ENCODE measurements around the gene C16orf54.
"Not testable (repeated sequence)": the region's sequence is repeated elsewhere in the genome, so short reads cannot be mapped to it uniquely, and the experiment has no call there.

The C16orf54 gene

GRCh38 chr16:29729116-29729521 lies 16.7 kb downstream of the C16orf54 start:
- no peaks in the 10 kb centered on the region for H3K36me3 ChIP-seq (ENCODE audit: control insufficient read depth in 5 of 5, insufficient read depth in 5 of 5, low read length in 5 of 5)
- no peaks in the 10 kb centered on the region for H3K9me3 ChIP-seq (ENCODE audit: control insufficient read depth in 5 of 5, low read length in 5 of 5)
- peaks cover 0 to 3% (median 0%) of the 10 kb centered on the region in 5 donors for H3K27me3 ChIP-seq (ENCODE audit: control insufficient read depth in 5 of 5, insufficient read depth in 4 of 5, low read length in 5 of 5)
- peaks cover 0 to 6% (median 3%) of the 10 kb centered on the region in 5 donors for H3K4me1 ChIP-seq (ENCODE audit: control insufficient read depth in 5 of 5, insufficient read depth in 5 of 5, low read length in 5 of 5)
- H3K4me3 ChIP-seq (ENCODE audit: low read depth in 1 of 5, low read length in 5 of 5): peak overlapping the region in 2 of 5 donors; percentile 44 to 50
- no peak overlapping the region for H3K27ac ChIP-seq (ENCODE audit: low read depth, low read length)
- H3K9ac ChIP-seq (ENCODE audit: low read length in 5 of 5): no peak overlapping the region

DNA sequence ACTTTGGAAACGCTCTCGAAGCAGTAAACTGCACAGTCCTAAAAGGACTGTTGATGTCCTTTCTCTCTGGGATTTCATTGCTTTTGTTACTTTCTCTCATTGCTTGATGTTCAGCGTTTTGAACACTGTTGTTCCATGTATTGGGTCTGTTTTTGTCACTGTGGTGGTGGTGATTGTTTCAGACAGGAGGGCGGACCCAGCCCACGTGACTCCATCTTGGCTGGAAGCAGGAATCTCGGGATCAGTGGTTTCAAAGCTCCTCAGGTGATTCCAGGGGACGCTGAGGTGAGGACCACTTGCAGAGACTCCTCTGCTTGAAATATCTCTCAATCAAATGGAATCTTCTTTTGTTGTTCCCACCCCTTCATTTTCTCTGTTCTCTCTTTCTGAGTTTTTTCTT lies 18.3 kb downstream of the C16orf54 start:
- H3K4me1 ChIP-seq (ENCODE audit: control insufficient read depth in 5 of 5, insufficient read depth in 5 of 5, low read length in 5 of 5): peaks cover 0 to 6% (median 3%) of the 10 kb centered on the region in 5 donors
- H3K27ac ChIP-seq (ENCODE audit: low read depth, low read length): no peak overlapping the region
- H3K9me3 ChIP-seq (ENCODE audit: control insufficient read depth in 5 of 5, low read length in 5 of 5): no peaks in the 10 kb centered on the region
- no peak overlapping the region for H3K9ac ChIP-seq (ENCODE audit: low read length in 5 of 5)
- H3K36me3 ChIP-seq (ENCODE audit: control insufficient read depth in 5 of 5, insufficient read depth in 5 of 5, low read length in 5 of 5): no peaks in the 10 kb centered on the region
- H3K4me3 ChIP-seq (ENCODE audit: low read depth in 1 of 5, low read length in 5 of 5): no peak overlapping the region
- no peaks in the 10 kb centered on the region for H3K27me3 ChIP-seq (ENCODE audit: control insufficient read depth in 5 of 5, insufficient read depth in 4 of 5, low read length in 5 of 5)

DNA sequence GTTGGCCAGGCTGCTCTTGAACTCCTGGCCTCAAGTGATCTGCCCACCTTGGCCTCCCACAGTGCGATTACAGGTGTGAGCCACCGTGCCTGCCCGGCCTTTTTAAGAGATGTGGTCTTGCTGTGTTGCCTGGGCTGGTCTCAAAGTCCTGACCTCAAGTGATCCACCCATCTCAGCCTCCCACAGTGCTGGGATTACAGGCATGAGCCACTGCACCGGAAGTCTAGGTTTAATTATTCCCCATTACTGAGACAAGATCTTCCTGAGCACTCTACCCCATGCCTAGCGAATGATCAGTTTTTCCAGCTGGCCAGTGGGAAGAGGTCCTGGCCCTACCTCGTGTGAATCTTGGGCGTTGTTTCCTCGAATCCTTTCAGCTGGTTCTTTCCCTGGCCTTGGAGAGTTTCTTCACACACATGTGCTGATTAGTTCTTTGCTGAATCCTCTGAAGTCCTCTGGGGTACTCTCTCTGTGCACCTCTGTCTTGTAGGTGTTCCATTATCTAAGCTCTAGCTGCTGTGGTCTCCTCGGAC lies 18.9 kb downstream of the C16orf54 start:
- no peaks in the 10 kb centered on the region for H3K9me3 ChIP-seq (ENCODE audit: control insufficient read depth in 5 of 5, low read length in 5 of 5)
- H3K36me3 ChIP-seq (ENCODE audit: control insufficient read depth in 5 of 5, insufficient read depth in 5 of 5, low read length in 5 of 5): no peaks in the 10 kb centered on the region
- H3K4me1 ChIP-seq (ENCODE audit: control insufficient read depth in 5 of 5, insufficient read depth in 5 of 5, low read length in 5 of 5): peaks cover 0 to 6% (median 3%) of the 10 kb centered on the region in 5 donors
- no peaks in the 10 kb centered on the region for H3K27me3 ChIP-seq (ENCODE audit: control insufficient read depth in 5 of 5, insufficient read depth in 4 of 5, low read length in 5 of 5)
- no peak overlapping the region for H3K27ac ChIP-seq (ENCODE audit: low read depth, low read length)
- no peak overlapping the region for H3K9ac ChIP-seq (ENCODE audit: low read length in 5 of 5)
- H3K4me3 ChIP-seq (ENCODE audit: low read depth in 1 of 5, low read length in 5 of 5): no peak overlapping the region

- H3K9me3 ChIP-seq (ENCODE audit: control insufficient read depth in 5 of 5, low read length in 5 of 5); H3K4me1 ChIP-seq (ENCODE audit: control insufficient read depth in 5 of 5, insufficient read depth in 5 of 5, low read length in 5 of 5); H3K9ac ChIP-seq (ENCODE audit: low read length in 5 of 5); H3K27ac ChIP-seq (ENCODE audit: low read depth, low read length); H3K4me3 ChIP-seq (ENCODE audit: low read depth in 1 of 5, low read length in 5 of 5); H3K36me3 ChIP-seq (ENCODE audit: control insufficient read depth in 5 of 5, insufficient read depth in 5 of 5, low read length in 5 of 5); H3K27me3 ChIP-seq (ENCODE audit: control insufficient read depth in 5 of 5, insufficient read depth in 4 of 5, low read length in 5 of 5): not testable (repeated sequence)
Measured at GRCh38 chr16:29721167-29721879, 24.5 kb downstream of the C16orf54 start.

DNA sequence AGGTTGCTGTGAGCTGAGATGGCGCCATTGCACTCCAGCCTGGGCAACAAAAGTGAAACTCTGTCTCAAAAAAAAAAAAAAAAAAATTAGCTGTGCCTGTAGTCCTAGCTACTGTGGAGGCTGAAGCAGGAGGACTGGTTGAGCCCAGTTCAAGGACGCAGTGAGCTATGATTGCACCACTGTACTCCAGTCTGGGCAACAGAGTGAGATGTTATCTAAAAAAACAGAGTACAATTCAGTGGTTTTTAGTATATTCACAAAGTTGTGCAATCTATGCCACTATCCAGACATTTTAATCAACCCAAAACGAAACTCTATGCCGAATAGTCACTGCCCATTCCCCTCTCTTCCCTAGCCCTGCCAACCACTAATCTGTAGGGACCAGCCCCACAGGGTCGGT lies 25.1 kb downstream of the C16orf54 start:
- Histone ChIP-seq H3K9ac (ENCODE audit: low read length in 5 of 5) (no peak overlapping the region), H3K27ac (ENCODE audit: low read depth, low read length) (no peak overlapping the region), H3K4me3 (ENCODE audit: low read depth in 1 of 5, low read length in 5 of 5) (no peak overlapping the region), H3K9me3 (ENCODE audit: control insufficient read depth in 5 of 5, low read length in 5 of 5) (no peaks in the 10 kb centered on the region), H3K36me3 (ENCODE audit: control insufficient read depth in 5 of 5, insufficient read depth in 5 of 5, low read length in 5 of 5) (no peaks in the 10 kb centered on the region), H3K27me3 (ENCODE audit: control insufficient read depth in 5 of 5, insufficient read depth in 4 of 5, low read length in 5 of 5) (no peaks in the 10 kb centered on the region), H3K4me1 (ENCODE audit: control insufficient read depth in 5 of 5, insufficient read depth in 5 of 5, low read length in 5 of 5) (no peaks in the 10 kb centered on the region)

DNA sequence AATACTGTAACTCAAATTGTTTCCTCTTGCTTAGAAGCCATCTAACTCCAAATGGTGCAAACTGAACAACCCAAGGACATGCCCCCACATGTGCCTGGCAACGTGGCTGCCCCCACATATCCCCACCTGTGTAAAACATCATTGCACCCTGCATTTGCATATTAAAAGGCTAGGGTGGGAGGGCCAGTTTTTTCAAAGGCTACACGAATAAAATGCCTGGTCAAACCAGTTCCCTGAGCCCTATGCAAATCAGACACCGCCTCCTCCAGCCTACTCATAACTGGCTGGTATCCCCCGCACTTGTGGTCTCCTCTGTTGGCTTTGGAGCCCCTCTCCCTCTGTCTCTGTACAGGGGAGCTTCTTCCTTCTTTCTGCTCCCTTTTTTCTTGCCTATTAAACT lies 26.7 kb downstream of the C16orf54 start:
- Histone ChIP-seq H3K36me3 (ENCODE audit: control insufficient read depth in 5 of 5, insufficient read depth in 5 of 5, low read length in 5 of 5) (no peaks in the 10 kb centered on the region), H3K27ac (ENCODE audit: low read depth, low read length) (no peak overlapping the region), H3K27me3 (ENCODE audit: control insufficient read depth in 5 of 5, insufficient read depth in 4 of 5, low read length in 5 of 5) (no peaks in the 10 kb centered on the region), H3K4me1 (ENCODE audit: control insufficient read depth in 5 of 5, insufficient read depth in 5 of 5, low read length in 5 of 5) (no peaks in the 10 kb centered on the region), H3K4me3 (ENCODE audit: low read depth in 1 of 5, low read length in 5 of 5) (no peak overlapping the region), H3K9me3 (ENCODE audit: control insufficient read depth in 5 of 5, low read length in 5 of 5) (no peaks in the 10 kb centered on the region), H3K9ac (ENCODE audit: low read length in 5 of 5) (no peak overlapping the region)

DNA sequence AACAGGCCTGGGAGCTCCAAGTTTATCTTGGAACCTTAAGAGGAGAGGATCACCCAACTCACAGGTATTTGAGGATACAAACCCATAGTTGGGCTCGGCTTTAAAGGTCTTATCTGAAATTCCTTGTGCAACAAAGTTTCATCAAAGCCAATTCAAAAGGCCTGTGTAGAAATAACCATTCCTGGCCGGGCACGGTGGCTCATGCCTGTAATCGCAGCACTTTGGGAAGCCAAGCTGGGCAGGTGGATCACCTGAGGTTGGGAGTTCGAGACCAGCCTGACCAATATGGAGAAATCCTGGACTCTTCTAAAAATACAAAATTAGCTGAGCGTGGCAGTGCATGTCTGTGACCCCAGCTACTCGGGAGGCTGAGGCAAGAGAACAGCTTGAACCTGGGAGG lies 28.7 kb downstream of the C16orf54 start:
- no peaks in the 10 kb centered on the region for H3K36me3 ChIP-seq (ENCODE audit: control insufficient read depth in 5 of 5, insufficient read depth in 5 of 5, low read length in 5 of 5)
- no peaks in the 10 kb centered on the region for H3K27me3 ChIP-seq (ENCODE audit: control insufficient read depth in 5 of 5, insufficient read depth in 4 of 5, low read length in 5 of 5)
- no peaks in the 10 kb centered on the region for H3K9me3 ChIP-seq (ENCODE audit: control insufficient read depth in 5 of 5, low read length in 5 of 5)
- no peak overlapping the region for H3K27ac ChIP-seq (ENCODE audit: low read depth, low read length)
- H3K4me3 ChIP-seq (ENCODE audit: low read depth in 1 of 5, low read length in 5 of 5): no peak overlapping the region
- no peak overlapping the region for H3K9ac ChIP-seq (ENCODE audit: low read length in 5 of 5)
- peaks cover 0 to 5% (median 0%) of the 10 kb centered on the region in 5 donors for H3K4me1 ChIP-seq (ENCODE audit: control insufficient read depth in 5 of 5, insufficient read depth in 5 of 5, low read length in 5 of 5)

DNA sequence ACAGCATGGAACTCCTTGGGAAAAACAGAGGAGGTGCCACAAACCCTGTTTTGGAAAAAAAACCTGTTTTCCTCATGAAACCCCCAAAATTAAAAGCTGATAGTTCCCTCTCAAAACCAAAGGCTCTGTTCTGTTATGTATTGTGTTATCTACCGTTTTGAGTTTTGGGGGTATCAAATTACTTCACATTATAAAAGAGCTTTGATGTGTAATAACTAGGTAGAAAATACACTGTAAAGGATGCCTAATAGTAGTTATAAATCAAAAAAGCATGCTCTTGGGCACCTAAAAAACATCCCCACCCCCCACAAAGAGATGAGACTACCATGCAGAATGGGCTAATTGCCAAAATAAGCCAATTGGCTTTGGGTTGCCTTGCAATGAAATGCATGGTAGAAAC lies 30.8 kb downstream of the C16orf54 start:
- no peaks in the 10 kb centered on the region for H3K9me3 ChIP-seq (ENCODE audit: control insufficient read depth in 5 of 5, low read length in 5 of 5)
- H3K4me1 ChIP-seq (ENCODE audit: control insufficient read depth in 5 of 5, insufficient read depth in 5 of 5, low read length in 5 of 5): peaks cover under 1 to 6% (median 3%) of the 10 kb centered on the region in 5 donors
- H3K27me3 ChIP-seq (ENCODE audit: control insufficient read depth in 5 of 5, insufficient read depth in 4 of 5, low read length in 5 of 5): no peaks in the 10 kb centered on the region
- no peak overlapping the region for H3K27ac ChIP-seq (ENCODE audit: low read depth, low read length)
- H3K4me3 ChIP-seq (ENCODE audit: low read depth in 1 of 5, low read length in 5 of 5): no peak overlapping the region
- no peaks in the 10 kb centered on the region for H3K36me3 ChIP-seq (ENCODE audit: control insufficient read depth in 5 of 5, insufficient read depth in 5 of 5, low read length in 5 of 5)
- H3K9ac ChIP-seq (ENCODE audit: low read length in 5 of 5): no peak overlapping the region

DNA sequence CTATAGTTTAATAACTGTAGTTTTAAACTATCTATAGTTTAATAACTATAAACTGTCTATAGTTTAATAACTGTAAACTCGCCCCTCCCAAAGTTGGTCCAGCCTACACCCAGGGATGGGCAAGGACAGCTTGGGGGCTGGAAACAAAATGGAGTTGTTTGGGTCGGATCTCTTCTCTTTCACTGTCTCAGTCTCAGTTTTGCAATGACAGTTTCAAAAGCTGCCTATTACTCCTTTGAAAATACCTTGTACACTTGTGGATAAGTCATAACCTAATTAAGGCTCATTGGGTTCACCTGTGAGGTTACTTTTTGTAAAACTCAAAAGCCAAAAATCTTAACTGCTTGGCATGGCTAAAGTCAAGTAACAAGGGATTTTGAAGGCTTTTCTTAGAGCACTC lies 31.4 kb downstream of the C16orf54 start:
- Histone ChIP-seq H3K9ac (ENCODE audit: low read length in 5 of 5) (no peak overlapping the region), H3K27me3 (ENCODE audit: control insufficient read depth in 5 of 5, insufficient read depth in 4 of 5, low read length in 5 of 5) (no peaks in the 10 kb centered on the region), H3K27ac (ENCODE audit: low read depth, low read length) (no peak overlapping the region), H3K36me3 (ENCODE audit: control insufficient read depth in 5 of 5, insufficient read depth in 5 of 5, low read length in 5 of 5) (no peaks in the 10 kb centered on the region), H3K4me1 (ENCODE audit: control insufficient read depth in 5 of 5, insufficient read depth in 5 of 5, low read length in 5 of 5) (peaks cover 1 to 6% (median 3%) of the 10 kb centered on the region in 5 donors), H3K9me3 (ENCODE audit: control insufficient read depth in 5 of 5, low read length in 5 of 5) (no peaks in the 10 kb centered on the region), H3K4me3 (ENCODE audit: low read depth in 1 of 5, low read length in 5 of 5) (no peak overlapping the region)

DNA sequence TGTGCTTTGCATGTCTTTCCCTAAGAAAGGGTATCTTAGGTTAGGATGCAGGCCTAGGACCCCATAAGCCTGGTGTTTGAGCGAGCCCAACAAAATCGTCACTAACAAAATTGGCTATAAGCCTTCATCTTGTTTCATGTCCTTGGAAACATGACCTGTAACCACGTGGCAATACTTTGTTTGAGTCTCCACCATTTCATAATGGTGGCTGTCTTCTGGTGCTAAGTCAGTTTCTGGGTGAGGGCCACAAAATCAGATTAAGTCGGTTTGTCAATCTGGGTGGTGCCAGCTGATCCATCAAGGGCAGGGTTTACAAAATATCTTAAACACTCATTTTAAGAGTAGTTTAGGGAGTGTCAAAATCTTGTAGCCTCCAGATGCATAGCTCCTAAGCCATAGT lies 33.0 kb downstream of the C16orf54 start:
- H3K36me3 ChIP-seq (ENCODE audit: control insufficient read depth in 5 of 5, insufficient read depth in 5 of 5, low read length in 5 of 5): no peaks in the 10 kb centered on the region
- H3K4me3 ChIP-seq (ENCODE audit: low read depth in 1 of 5, low read length in 5 of 5): no peak overlapping the region

More for the DNA sequence above, 33.0 kb downstream of the C16orf54 start:
- H3K9ac ChIP-seq (ENCODE audit: low read length in 5 of 5): no peak overlapping the region
- H3K27ac ChIP-seq (ENCODE audit: low read depth, low read length): no peak overlapping the region
- H3K27me3 ChIP-seq (ENCODE audit: control insufficient read depth in 5 of 5, insufficient read depth in 4 of 5, low read length in 5 of 5): peaks cover 0 to 3% (median 0%) of the 10 kb centered on the region in 5 donors
- no peaks in the 10 kb centered on the region for H3K9me3 ChIP-seq (ENCODE audit: control insufficient read depth in 5 of 5, low read length in 5 of 5)
- H3K4me1 ChIP-seq (ENCODE audit: control insufficient read depth in 5 of 5, insufficient read depth in 5 of 5, low read length in 5 of 5): peaks cover 1 to 6% (median 3%) of the 10 kb centered on the region in 5 donors
